Testis (tissue), 3 donors: ENCODE measurements around the gene CTDNEP1. TPM values are rescaled to one million over a fixed set of nuclear protein-coding genes. Genes with fewer than 3 reads are reported as not detected.

Experiments used
- DNase-seq: peaks from one replicate; pipeline ENCODE4 v3.0.0-alpha.2; 2019
- H3K27ac ChIP-seq, 2 donors: fragments of 200-600 bp; sonication (generic); one replicate each; pipeline ENCODE4 v1.5.1; 2019
- H3K27me3 ChIP-seq: fragments of 200-600 bp; sonication (generic); one replicate; pipeline ENCODE4 v1.5.1; 2019
- H3K36me3 ChIP-seq: fragments of 200-600 bp; sonication (generic); one replicate; pipeline ENCODE4 v1.5.1; 2017; ENCODE audit warnings: low read depth; ENCODE audit errors: missing control alignments
- H3K4me1 ChIP-seq: fragments of 200-600 bp; sonication (generic); one replicate; pipeline ENCODE4 v1.5.1; 2019
- H3K4me3 ChIP-seq, 2 donors: fragments of 200-600 bp; sonication (generic); one replicate each; pipeline ENCODE4 v1.5.1; 2017 to 2019
- H3K9me3 ChIP-seq: fragments of 200-600 bp; sonication (generic); one replicate; pipeline ENCODE4 v1.5.1; 2017
- CTCF ChIP-seq, 3 experiments: fragments of 450-650 bp in 2 of 3; fragments of 200-600 bp in 1 of 3; sonication (generic) in 1 of 3; IDR thresholded peaks; one replicate each; pipeline ENCODE4 v1.5.1; 2016 to 2019; ENCODE audit warnings: antibody characterized with exemption in 3 of 3, mild to moderate bottlenecking in 2 of 3, moderate library complexity in 1 of 3
- POLR2A ChIP-seq: fragments of 450-650 bp; IDR thresholded peaks from one replicate; pipeline ENCODE4 v1.6.1; 2017; ENCODE audit warnings: antibody characterized with exemption, mild to moderate bottlenecking, moderate library complexity
- WGBS, 2 donors: methylation state at CpG; one replicate each; pipeline ENCODE4 v1.1.5; 2018; 5-methylcytosine and 5-hydroxymethylcytosine counted together
- intact Hi-C: fragments of 100-400 bp; cut with DNase I; formaldehyde crosslinking; loops from one replicate; pipeline ENCODE4 v1.15.1; 2023; ENCODE audit warnings: low total_unique reads
- polyA plus RNA-seq: library from polyadenylated mRNA; stranded (reverse); fragments of 350-450 nt; fragmentation: Illumina TruSeq; extraction: RNeasy Lipid Tissue Mini Kit (QIAGEN cat#74804); gene quantifications from one replicate; pipeline ENCODE4 v1.2.3, GENCODE V29; 2014; ENCODE audit warnings: low read depth, low replicate concordance; ENCODE audit not compliant: insufficient read depth
- total RNA-seq, 2 donors: library from RNA; depleted of rRNA; stranded (reverse); fragments of >200 nt; gene quantifications; one replicate each; pipeline ENCODE4 v1.2.3, GENCODE V29; 2016

CTDNEP1 gene
- total and polyA plus RNA-seq, 3 donors from 2014 or later = 86.4 to 138 (median 94.0) TPM

- 0 to 2% methylated on average over 9 of the region's 9 CpGs for WGBS, 2 donors
- peaks cover 41% of the 10 kb centered on the region for H3K4me1 ChIP-seq
These were observed 17.8 kb downstream of the CTDNEP1 start for GRCh38 chr17:7233701-7234082.

GRCh38 chr17:7232114-7232513 is 19.4 kb downstream of the CTDNEP1 start:
- H3K4me3 ChIP-seq = no peak overlapping the region
- H3K36me3 ChIP-seq = no peaks in the 10 kb centered on the region
- WGBS, 2 donors = 63 to 78% methylated on average over 5 of the region's 5 CpGs
- DNase-seq = no peak
- no peaks in the 10 kb centered on the region for H3K27me3 ChIP-seq
- H3K27ac ChIP-seq = no peak overlapping the region
- TF ChIP-seq POLR2A = no peak
- no peak for TF ChIP-seq CTCF (IDR thresholded peaks at IDR 0.05)
- no peaks in the 10 kb centered on the region for H3K9me3 ChIP-seq
- intact Hi-C loops = no loop called here
- H3K4me1 ChIP-seq = peaks cover 35% of the 10 kb centered on the region

More at GRCh38 chr17:7233701-7234082, 17.8 kb downstream of the CTDNEP1 start:
- DNase-seq = no peak
- Histone ChIP-seq H3K9me3 (no peaks in the 10 kb centered on the region), H3K27ac (peak overlapping the region; percentile 91 to 97), H3K4me3 (peak overlapping the region; percentile 90 to 93), H3K27me3 (no peaks in the 10 kb centered on the region), H3K36me3 (no peaks in the 10 kb centered on the region)
- TF ChIP-seq CTCF (IDR thresholded peaks at IDR 0.05) = no peak
- no peak for TF ChIP-seq POLR2A
- intact Hi-C loops = no loop called here

GRCh38 chr17:7229504-7229903 is 22.0 kb downstream of the CTDNEP1 start:
- Histone ChIP-seq H3K27ac (no peak overlapping the region), H3K9me3 (no peaks in the 10 kb centered on the region), H3K36me3 (no peaks in the 10 kb centered on the region), H3K27me3 (no peaks in the 10 kb centered on the region), H3K4me1 (peaks cover 19% of the 10 kb centered on the region), H3K4me3 (no peak overlapping the region)
- intact Hi-C loops = no loop called here
- TF ChIP-seq POLR2A (no peak), CTCF (IDR thresholded peaks at IDR 0.05) (no peak)
- no peak for DNase-seq
- WGBS, 2 donors = 91 to 94% methylated on average over 17 to 19 of the region's 19 CpGs

GRCh38 chr17:7228920-7229319 is 22.6 kb downstream of the CTDNEP1 start:
- TF ChIP-seq POLR2A (no peak), CTCF (IDR thresholded peaks at IDR 0.05) (no peak)
- WGBS, 2 donors = 90 to 93% methylated on average over 14 of the region's 14 CpGs

More at GRCh38 chr17:7228920-7229319, 22.6 kb downstream of the CTDNEP1 start:
- no peak for DNase-seq
- Histone ChIP-seq H3K9me3 (no peaks in the 10 kb centered on the region), H3K27me3 (no peaks in the 10 kb centered on the region), H3K27ac (no peak overlapping the region), H3K36me3 (no peaks in the 10 kb centered on the region), H3K4me1 (peaks cover 19% of the 10 kb centered on the region), H3K4me3 (no peak overlapping the region)
- intact Hi-C loops = no loop called here
